Measurements from ENCODE around the gene HHAT. TPM values are rescaled to one million over a fixed set of nuclear protein-coding genes. Genes with fewer than 3 reads are reported as not detected.

HHAT gene
- total RNA-seq, 4 donors from 2014 or later, result 2.2 to 11.6 (median 7.3) TPM

GRCh38 chr1:210603123-210603522, 274.4 kb downstream of the HHAT start:
- peaks cover 0 to under 1% (median 0%) of the 10 kb centered on the region in 4 donors for H3K4me1 ChIP-seq
- H3K4me3 ChIP-seq, result no peak overlapping the region
- intact Hi-C loops (cut with DNase I; ENCODE audit: low total_unique reads) (no loop called here), in situ Hi-C loops (cut with MboI; ENCODE audit: low pct_ligation_motif_present in 1 of 4, low pct_unique_long_range_greater_than_20kb in 1 of 4, low sequenced_read_pairs in 3 of 4) (loop anchor here in 1 of 4 donors (10.0 kb wide), 1 partner anchor 512 kb away; no protein-coding TSS in a partner anchor)
- H3K9me3 ChIP-seq, result no peaks in the 10 kb centered on the region
- TF ChIP-seq, protein P1, sequence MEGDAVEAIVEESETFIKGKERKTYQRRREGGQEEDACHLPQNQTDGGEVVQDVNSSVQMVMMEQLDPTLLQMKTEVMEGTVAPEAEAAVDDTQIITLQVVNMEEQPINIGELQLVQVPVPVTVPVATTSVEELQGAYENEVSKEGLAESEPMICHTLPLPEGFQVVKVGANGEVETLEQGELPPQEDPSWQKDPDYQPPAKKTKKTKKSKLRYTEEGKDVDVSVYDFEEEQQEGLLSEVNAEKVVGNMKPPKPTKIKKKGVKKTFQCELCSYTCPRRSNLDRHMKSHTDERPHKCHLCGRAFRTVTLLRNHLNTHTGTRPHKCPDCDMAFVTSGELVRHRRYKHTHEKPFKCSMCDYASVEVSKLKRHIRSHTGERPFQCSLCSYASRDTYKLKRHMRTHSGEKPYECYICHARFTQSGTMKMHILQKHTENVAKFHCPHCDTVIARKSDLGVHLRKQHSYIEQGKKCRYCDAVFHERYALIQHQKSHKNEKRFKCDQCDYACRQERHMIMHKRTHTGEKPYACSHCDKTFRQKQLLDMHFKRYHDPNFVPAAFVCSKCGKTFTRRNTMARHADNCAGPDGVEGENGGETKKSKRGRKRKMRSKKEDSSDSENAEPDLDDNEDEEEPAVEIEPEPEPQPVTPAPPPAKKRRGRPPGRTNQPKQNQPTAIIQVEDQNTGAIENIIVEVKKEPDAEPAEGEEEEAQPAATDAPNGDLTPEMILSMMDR (IDR thresholded peaks at IDR 0.05), result no peak
- TF ChIP-seq POLR2A (IDR thresholded peaks at IDR 0.05), result no peak
- no peak for TF ChIP-seq POLR2AphosphoS5 (IDR thresholded peaks at IDR 0.05)
- WGBS, 2 donors (ENCODE audit: low coverage in 1 of 2), result 58 to 89% methylated on average over 2 to 4 of the region's 4 CpGs
- no peaks in the 10 kb centered on the region for H3K36me3 ChIP-seq
- DNase-seq, result no peak
- no peaks in the 10 kb centered on the region for H3K27me3 ChIP-seq
- no peak overlapping the region for H3K27ac ChIP-seq

- TF ChIP-seq POLR2AphosphoS5 (IDR thresholded peaks at IDR 0.05) (no peak), POLR2A (IDR thresholded peaks at IDR 0.05) (no peak), EP300 (IDR thresholded peaks at IDR 0.05; ENCODE audit: low read depth) (no peak)
- TF ChIP-seq, protein P1 (IDR thresholded peaks at IDR 0.05), result no peak
- intact Hi-C loops (cut with DNase I; ENCODE audit: low total_unique reads), result no loop called here
- no peaks in the 10 kb centered on the region for H3K27me3 ChIP-seq
- H3K9me3 ChIP-seq, result no peaks in the 10 kb centered on the region
- DNase-seq, result no peak
- no peaks in the 10 kb centered on the region for H3K36me3 ChIP-seq
- 25 to 45% methylated on average over 2 of the region's 2 CpGs for WGBS, 2 donors (ENCODE audit: low coverage in 1 of 2)
- H3K4me3 ChIP-seq, result no peak overlapping the region
- in situ Hi-C loops (cut with MboI; ENCODE audit: low pct_ligation_motif_present in 1 of 4, low pct_unique_long_range_greater_than_20kb in 1 of 4, low sequenced_read_pairs in 3 of 4), result loop anchor here in 1 of 4 donors (10.0 kb wide), 1 partner anchor 510 kb away; no protein-coding TSS in a partner anchor
- H3K27ac ChIP-seq, result no peak overlapping the region
- no peaks in the 10 kb centered on the region for H3K4me1 ChIP-seq
These were observed 276.4 kb downstream of the HHAT start for GRCh38 chr1:210605099-210605498.

- H3K36me3 ChIP-seq, result no peaks in the 10 kb centered on the region
- no peaks in the 10 kb centered on the region for H3K27me3 ChIP-seq
- intact Hi-C loops (cut with DNase I; ENCODE audit: low total_unique reads), result no loop called here
- in situ Hi-C loops (cut with MboI; ENCODE audit: low pct_ligation_motif_present in 1 of 4, low pct_unique_long_range_greater_than_20kb in 1 of 4, low sequenced_read_pairs in 3 of 4), result loop anchor here in 1 of 4 donors (10.0 kb wide), 1 partner anchor 507 kb away; no protein-coding TSS in a partner anchor
- TF ChIP-seq, protein P1 (IDR thresholded peaks at IDR 0.05), result no peak
- TF ChIP-seq POLR2A (IDR thresholded peaks at IDR 0.05) (no peak), EP300 (IDR thresholded peaks at IDR 0.05; ENCODE audit: low read depth) (no peak), POLR2AphosphoS5 (IDR thresholded peaks at IDR 0.05) (no peak)
- H3K27ac ChIP-seq, result no peak overlapping the region
- no peaks in the 10 kb centered on the region for H3K4me1 ChIP-seq
- H3K9me3 ChIP-seq, result no peaks in the 10 kb centered on the region
- no peak for DNase-seq
- no peak overlapping the region for H3K4me3 ChIP-seq
- 65 to 74% methylated on average over 3 of the region's 3 CpGs for WGBS, 2 donors (ENCODE audit: low coverage in 1 of 2)
These were observed 278.7 kb downstream of the HHAT start for GRCh38 chr1:210607361-210607760.

DNA sequence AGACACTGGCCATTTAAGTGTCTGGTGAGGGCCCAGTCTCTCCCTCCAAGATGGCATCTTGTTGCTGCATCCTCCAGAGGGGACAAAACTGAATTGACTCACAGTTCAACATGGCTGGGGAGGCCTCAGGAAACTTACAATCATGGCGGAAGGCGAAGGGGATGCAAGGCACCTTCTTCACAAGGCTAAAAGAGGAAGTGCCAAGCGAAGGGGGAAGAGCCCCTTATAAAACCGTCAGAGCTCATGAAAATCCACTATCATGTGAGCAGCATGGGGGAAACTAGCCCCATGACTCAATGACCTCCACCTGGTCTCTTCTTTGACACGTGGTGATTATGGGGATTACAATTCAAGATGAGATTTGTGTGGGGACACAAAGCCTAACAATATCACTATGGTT, 280.1 kb downstream of the HHAT start:
- DNase-seq, result no peak
- 71 to 100% methylated on average over 1 to 5 of the region's 5 CpGs for WGBS, 2 donors (ENCODE audit: low coverage in 1 of 2)
- intact Hi-C loops (cut with DNase I; ENCODE audit: low total_unique reads) (no loop called here), in situ Hi-C loops (cut with MboI; ENCODE audit: low pct_ligation_motif_present in 1 of 4, low pct_unique_long_range_greater_than_20kb in 1 of 4, low sequenced_read_pairs in 3 of 4) (loop anchor here in 1 of 4 donors (10.0 kb wide), 1 partner anchor 506 kb away; no protein-coding TSS in a partner anchor)
- TF ChIP-seq POLR2A (IDR thresholded peaks at IDR 0.05), result no peak
- no peaks in the 10 kb centered on the region for H3K36me3 ChIP-seq
- H3K4me3 ChIP-seq, result no peak overlapping the region
- H3K9me3 ChIP-seq, result no peaks in the 10 kb centered on the region
- H3K27me3 ChIP-seq, result no peaks in the 10 kb centered on the region
- H3K27ac ChIP-seq, result no peak overlapping the region
- no peaks in the 10 kb centered on the region for H3K4me1 ChIP-seq

- intact Hi-C loops (cut with DNase I; ENCODE audit: low total_unique reads), result no loop called here
- DNase-seq, result no peak
- in situ Hi-C loops (cut with MboI; ENCODE audit: low pct_ligation_motif_present in 1 of 4, low pct_unique_long_range_greater_than_20kb in 1 of 4, low sequenced_read_pairs in 3 of 4), result no loop called here
- no peak overlapping the region for H3K4me3 ChIP-seq
- TF ChIP-seq EP300 (IDR thresholded peaks at IDR 0.05; ENCODE audit: low read depth) (no peak), POLR2A (IDR thresholded peaks at IDR 0.05) (no peak), POLR2AphosphoS5 (IDR thresholded peaks at IDR 0.05) (no peak)
- TF ChIP-seq, protein P1 (IDR thresholded peaks at IDR 0.05), result no peak
- no peaks in the 10 kb centered on the region for H3K36me3 ChIP-seq
- no peaks in the 10 kb centered on the region for H3K4me1 ChIP-seq
- H3K27me3 ChIP-seq, result no peaks in the 10 kb centered on the region
- H3K27ac ChIP-seq, result no peak overlapping the region
- WGBS, 2 donors (ENCODE audit: low coverage in 1 of 2), result 87 to 92% methylated on average over 4 of the region's 4 CpGs
- no peaks in the 10 kb centered on the region for H3K9me3 ChIP-seq
These were observed 287.7 kb downstream of the HHAT start for GRCh38 chr1:210616356-210616755.

Data from transverse colon (tissue), 4 donors.